Caki2 (cell line): ENCODE data around the gene ERC2. TPM values are rescaled to one million over a fixed set of nuclear protein-coding genes. Genes with fewer than 3 reads are reported as not detected.
A peak's percentile ranks its signal among the peaks of the same experiment; 100 is the strongest.
"Not testable (repeated sequence)": the region's sequence is repeated elsewhere in the genome, so short reads cannot be mapped to it uniquely, and the experiment has no call there.

ENCODE experiments used
- DNase-seq: peaks from one replicate; pipeline ENCODE4 v3.0.0-alpha.2; 2015; ENCODE audit warnings: low read depth
- in situ Hi-C: cut with HindIII; loops from 2 replicates; pipeline ENCODE4 v1.10.0; 2016; ENCODE audit warnings: low sequenced_read_pairs, low pct_unique_long_range_greater_than_20kb, mixed read lengths
- total RNA-seq: library from RNA; depleted of rRNA; stranded (reverse); fragments of >200 nt; shearing (Covaris generic); gene quantifications from 2 replicates; pipeline ENCODE4 v1.2.3, GENCODE V29; 2014; ENCODE audit warnings: low replicate concordance

The ERC2 gene
- total RNA-seq, 1 experiment from 2014 or later: not detected

- in situ Hi-C loops: no loop called here
- no peak for DNase-seq
These were observed 953.3 kb downstream of the ERC2 start for GRCh38 chr3:55514962-55515361.

- in situ Hi-C loops: no loop called here
- no peak for DNase-seq
These were observed 955.5 kb downstream of the ERC2 start for GRCh38 chr3:55512571-55513343.

GRCh38 chr3:55511895-55512570, 956.2 kb downstream of the ERC2 start:
- in situ Hi-C loops: no loop called here
- DNase-seq: no peak

- DNase-seq: no peak
- in situ Hi-C loops: no loop called here
These were observed 959.9 kb downstream of the ERC2 start for GRCh38 chr3:55508335-55508734.

GRCh38 chr3:55507808-55508207, 960.5 kb downstream of the ERC2 start:
- DNase-seq: no peak
- in situ Hi-C loops: no loop called here

- in situ Hi-C loops: no loop called here
- DNase-seq: no peak
These were observed 962.5 kb downstream of the ERC2 start for GRCh38 chr3:55505776-55506175.

- peak; percentile 31 for DNase-seq
- in situ Hi-C loops: not testable (repeated sequence)
These were observed 963.2 kb downstream of the ERC2 start for GRCh38 chr3:55505102-55505501.

- in situ Hi-C loops: no loop called here
- DNase-seq: no peak
These were observed 966.4 kb downstream of the ERC2 start for GRCh38 chr3:55501905-55502304.

GRCh38 chr3:55500555-55501330, 967.5 kb downstream of the ERC2 start:
- DNase-seq: no peak
- in situ Hi-C loops: no loop called here

- in situ Hi-C loops: no loop called here
These were observed 969.7 kb downstream of the ERC2 start for GRCh38 chr3:55498520-55498919.

GRCh38 chr3:55497250-55497649, 971.0 kb downstream of the ERC2 start:
- DNase-seq: no peak
- in situ Hi-C loops: no loop called here

More at GRCh38 chr3:55498520-55498919, 969.7 kb downstream of the ERC2 start:
- DNase-seq: no peak

- no peak for DNase-seq
- in situ Hi-C loops: no loop called here
These were observed 973.3 kb downstream of the ERC2 start for GRCh38 chr3:55494976-55495375.

- no peak for DNase-seq
- in situ Hi-C loops: no loop called here
These were observed 975.3 kb downstream of the ERC2 start for GRCh38 chr3:55492976-55493375.

GRCh38 chr3:55491296-55491816, 976.9 kb downstream of the ERC2 start:
- in situ Hi-C loops: no loop called here
- no peak for DNase-seq

- no peak for DNase-seq
These were observed 977.9 kb downstream of the ERC2 start for GRCh38 chr3:55490276-55490913.

GRCh38 chr3:55489798-55490132, 978.5 kb downstream of the ERC2 start:
- in situ Hi-C loops: no loop called here
- no peak for DNase-seq

More at GRCh38 chr3:55490276-55490913, 977.9 kb downstream of the ERC2 start:
- in situ Hi-C loops: no loop called here

GRCh38 chr3:55488398-55489055, 979.7 kb downstream of the ERC2 start:
- in situ Hi-C loops: no loop called here
- DNase-seq: peak; percentile 63
